ENCODE measurements around the gene HLA-E.
"Not testable (repeated sequence)": the region's sequence is repeated elsewhere in the genome, so short reads cannot be mapped to it uniquely, and the experiment has no call there.

DNA sequence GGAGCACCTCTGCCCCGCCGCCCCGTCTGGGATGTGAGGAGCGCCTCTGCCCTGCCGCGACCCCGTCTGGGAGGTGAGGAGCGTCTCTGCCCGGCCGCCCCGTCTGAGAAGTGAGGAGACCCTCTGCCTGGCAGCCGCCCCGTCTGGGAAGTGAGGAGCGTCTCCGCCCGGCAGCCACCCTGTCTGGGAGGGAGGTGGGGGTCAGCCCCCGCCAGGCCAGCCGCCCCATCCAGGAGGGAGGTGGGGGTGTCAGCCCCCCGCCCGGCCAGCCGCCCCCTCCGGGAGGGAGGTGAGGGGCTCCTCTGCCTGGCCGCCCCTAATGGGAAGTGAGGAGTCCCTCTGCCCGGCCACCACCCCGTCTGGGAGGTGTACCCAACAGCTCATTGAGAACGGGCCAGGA lies 14.2 kb upstream of the HLA-E start:
- not testable (repeated sequence) for TF ChIP-seq CTCF, POLR2A (IDR thresholded peaks at IDR 0.05)
